GM08714 (cell line): ENCODE results near the gene ABCA7.

ENCODE experiments used
- H3K4me3 ChIP-seq: fragments of 200-500 bp; sonication (Bioruptor generic); 2 replicates; pipeline ENCODE4 v1.5.1; 2014; ENCODE audit warnings: mild to moderate bottlenecking, low read length, inconsistent platforms
- ZNF274 ChIP-seq: IDR thresholded peaks from 2 replicates; pipeline ENCODE4 v1.6.1; 2012; ENCODE audit warnings: mild to moderate bottlenecking, low read depth, low read length

The ABCA7 gene

DNA sequence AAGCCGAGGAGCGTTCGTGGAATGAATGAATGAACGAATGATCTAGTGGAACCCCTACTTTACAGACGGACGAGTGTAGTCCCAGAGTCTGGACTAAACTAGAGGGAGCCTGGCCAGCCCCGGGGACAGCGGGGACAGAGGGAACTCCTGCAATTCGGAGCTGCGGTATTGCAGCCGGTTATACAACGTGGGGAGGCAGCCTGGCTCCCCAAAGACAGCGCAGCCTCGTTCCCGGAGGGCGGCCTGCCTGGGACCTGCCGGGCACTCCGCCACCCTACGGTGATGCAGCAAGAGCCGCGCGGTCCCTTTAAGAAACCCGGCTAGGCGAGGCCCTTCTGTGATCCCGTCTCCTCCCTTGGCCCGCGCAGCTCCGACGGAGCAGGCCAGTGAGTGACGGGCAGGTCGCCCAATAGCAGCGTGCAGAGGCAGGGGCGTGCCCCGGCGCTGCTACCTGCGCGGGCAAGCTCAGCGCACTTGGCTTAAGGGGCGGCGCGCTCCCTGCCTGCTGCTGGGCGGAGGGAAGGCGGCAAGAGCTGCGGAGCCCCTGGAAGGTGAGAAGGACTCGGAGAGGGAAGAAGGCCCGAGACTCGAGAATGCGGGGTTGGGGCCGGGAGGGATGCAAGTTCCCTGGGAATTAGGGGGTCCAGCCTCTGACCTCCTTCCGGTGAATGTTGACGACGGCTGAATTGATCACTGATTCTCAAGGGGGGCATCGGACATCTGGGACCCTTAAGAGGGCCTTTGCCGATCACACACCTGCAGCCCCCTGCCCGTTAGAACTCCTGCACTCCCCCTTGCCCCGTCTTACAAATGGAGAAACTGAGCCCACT is at the start of gene ABCA7:
Gene ABCA7, plus strand, starts transcription at position 462 of the 830 bp plus-strand sequence. CDS start 1,255 bp downstream, outside the sequence.
- peak within 1 kb of the TSS; percentile 71 for H3K4me3 ChIP-seq
- TF ChIP-seq ZNF274: no peak

DNA sequence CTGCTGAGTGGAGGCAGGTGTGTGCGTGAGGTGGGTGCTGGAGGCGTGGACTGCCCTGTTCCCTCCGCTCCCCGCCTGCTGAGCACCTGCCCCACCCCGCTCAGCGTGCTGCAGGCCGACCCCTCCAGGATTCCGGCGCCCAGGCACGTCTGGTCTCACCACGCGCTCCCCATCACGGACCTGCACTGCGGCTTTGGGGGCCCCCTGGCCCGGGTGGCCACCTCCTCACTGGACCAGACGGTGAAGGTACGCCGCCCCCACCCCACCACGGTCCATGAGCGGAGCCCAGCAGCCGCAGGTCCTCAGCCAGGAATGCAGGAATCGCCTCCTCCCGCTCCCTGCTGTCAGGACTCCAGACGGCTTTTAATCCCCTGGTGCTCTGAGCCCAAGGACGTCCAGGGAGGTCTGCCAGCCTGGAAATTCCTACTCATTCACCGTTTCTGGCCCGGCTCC is 49.8 kb upstream of the ABCA7 start:
- no peak for TF ChIP-seq ZNF274
- H3K4me3 ChIP-seq: no peak overlapping the region

DNA sequence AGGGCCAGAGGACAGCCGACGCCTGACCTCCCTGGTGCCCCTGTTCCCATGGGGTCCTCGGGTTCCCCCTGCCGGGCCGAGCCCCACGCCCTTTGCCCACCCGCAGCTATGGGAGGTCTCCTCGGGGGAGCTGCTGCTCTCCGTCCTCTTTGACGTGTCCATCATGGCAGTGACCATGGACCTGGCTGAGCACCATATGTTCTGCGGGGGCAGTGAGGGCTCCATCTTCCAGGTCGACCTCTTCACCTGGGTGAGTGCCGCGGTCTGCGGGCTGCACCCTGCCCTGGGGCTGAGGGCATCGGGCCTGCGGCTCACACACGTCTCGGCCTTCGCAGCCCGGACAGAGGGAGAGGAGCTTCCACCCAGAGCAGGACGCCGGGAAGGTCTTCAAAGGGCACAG is 49.2 kb upstream of the ABCA7 start:
- TF ChIP-seq ZNF274: no peak
- H3K4me3 ChIP-seq: no peak overlapping the region

DNA sequence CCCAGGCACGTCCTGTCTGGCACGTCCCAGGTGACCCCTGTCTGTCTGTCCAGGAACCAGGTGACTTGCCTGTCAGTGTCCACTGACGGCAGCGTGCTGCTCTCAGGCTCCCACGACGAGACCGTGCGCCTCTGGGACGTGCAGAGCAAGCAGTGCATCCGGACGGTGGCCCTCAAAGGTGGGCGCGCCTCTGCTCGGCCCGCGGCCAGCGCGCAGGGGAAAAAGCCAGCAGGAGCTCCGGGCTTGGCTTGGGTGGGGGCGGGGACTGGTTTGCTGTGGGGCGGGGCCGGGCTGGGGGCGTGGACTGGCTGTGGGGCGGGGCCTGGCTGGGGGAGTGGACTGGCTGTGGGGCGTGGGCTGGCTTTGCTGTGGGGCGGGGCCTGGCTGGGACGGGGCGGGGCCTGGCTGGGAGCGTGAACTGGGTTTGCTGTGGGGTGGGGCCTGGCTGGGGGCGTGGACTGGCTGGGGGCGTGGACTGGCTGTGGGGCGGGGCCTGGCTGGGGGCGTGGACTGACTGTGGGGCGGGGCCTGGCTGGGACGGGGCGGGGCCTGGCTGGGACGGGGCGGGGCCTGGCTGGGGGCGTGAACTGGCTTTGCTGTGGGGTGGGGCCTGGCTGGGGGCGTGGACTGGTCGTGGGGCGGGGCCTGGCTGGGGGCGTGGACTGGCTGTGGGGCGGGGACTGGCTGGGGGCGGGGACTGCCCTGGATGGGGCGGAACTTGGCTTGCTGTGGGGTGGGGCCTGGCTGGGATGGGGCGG is 48.6 kb upstream of the ABCA7 start:
- no peak overlapping the region for H3K4me3 ChIP-seq
- TF ChIP-seq ZNF274: no peak

- H3K4me3 ChIP-seq: no peak overlapping the region
- no peak for TF ChIP-seq ZNF274
These were observed 47.8 kb upstream of the ABCA7 start for GRCh38 chr19:991932-992669.

DNA sequence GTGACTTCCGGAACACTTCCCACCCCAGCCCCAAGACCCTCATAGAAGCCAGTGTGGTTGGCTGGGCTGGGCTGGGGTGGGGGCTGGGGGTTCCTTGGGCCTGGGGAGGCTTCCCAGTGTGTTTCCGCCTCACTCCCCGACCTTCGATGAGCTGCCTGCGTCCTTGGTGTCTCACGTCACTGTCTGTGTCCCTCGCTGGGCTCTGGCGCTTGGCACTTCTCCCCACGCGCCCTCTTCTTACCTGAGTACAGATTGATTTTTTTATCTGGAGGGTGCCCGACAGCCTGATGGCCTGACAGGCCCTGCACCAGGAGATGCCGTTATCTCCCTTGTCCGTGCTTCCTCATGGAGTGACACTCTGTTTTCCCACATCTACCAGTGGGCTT is 47.2 kb upstream of the ABCA7 start:
- no peak for TF ChIP-seq ZNF274
- H3K4me3 ChIP-seq: no peak overlapping the region

- no peak overlapping the region for H3K4me3 ChIP-seq
- no peak for TF ChIP-seq ZNF274
These were observed 46.5 kb upstream of the ABCA7 start for GRCh38 chr19:993361-993830.

- H3K4me3 ChIP-seq: no peak overlapping the region
- TF ChIP-seq ZNF274: no peak
These were observed 46.0 kb upstream of the ABCA7 start for GRCh38 chr19:993831-994393.

GRCh38 chr19:994516-994915 is 45.4 kb upstream of the ABCA7 start:
- H3K4me3 ChIP-seq: no peak overlapping the region
- no peak for TF ChIP-seq ZNF274

GRCh38 chr19:995051-995827 is 44.7 kb upstream of the ABCA7 start:
- TF ChIP-seq ZNF274: no peak
- H3K4me3 ChIP-seq: no peak overlapping the region

- H3K4me3 ChIP-seq: no peak overlapping the region
- TF ChIP-seq ZNF274: no peak
These were observed 43.7 kb upstream of the ABCA7 start for GRCh38 chr19:996051-996838.

DNA sequence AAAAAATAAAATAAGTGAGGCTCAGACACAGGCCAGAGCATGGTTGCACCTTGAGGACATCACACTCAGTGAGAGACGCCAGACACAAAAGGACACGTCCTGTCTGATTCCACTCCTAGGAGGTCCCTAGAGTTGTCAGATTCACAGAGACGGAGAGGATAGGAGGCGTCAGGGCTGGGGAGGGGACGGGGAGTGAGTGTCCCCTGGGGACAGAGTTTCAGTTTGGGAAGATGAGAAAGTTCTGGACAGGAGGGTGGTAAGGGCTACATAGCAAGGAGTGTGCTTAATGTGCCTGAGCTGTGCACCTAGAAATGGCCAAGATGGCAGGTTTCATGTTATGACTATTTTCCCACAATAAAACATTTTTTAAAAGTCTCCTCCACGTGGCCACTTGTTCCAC is 41.8 kb upstream of the ABCA7 start:
- no peak overlapping the region for H3K4me3 ChIP-seq
- no peak for TF ChIP-seq ZNF274

- H3K4me3 ChIP-seq: no peak overlapping the region
- TF ChIP-seq ZNF274: no peak
These were observed 40.6 kb upstream of the ABCA7 start for GRCh38 chr19:999379-999719.
